ENCODE measurements around the gene PLA2G4A.

PLA2G4A gene

DNA sequence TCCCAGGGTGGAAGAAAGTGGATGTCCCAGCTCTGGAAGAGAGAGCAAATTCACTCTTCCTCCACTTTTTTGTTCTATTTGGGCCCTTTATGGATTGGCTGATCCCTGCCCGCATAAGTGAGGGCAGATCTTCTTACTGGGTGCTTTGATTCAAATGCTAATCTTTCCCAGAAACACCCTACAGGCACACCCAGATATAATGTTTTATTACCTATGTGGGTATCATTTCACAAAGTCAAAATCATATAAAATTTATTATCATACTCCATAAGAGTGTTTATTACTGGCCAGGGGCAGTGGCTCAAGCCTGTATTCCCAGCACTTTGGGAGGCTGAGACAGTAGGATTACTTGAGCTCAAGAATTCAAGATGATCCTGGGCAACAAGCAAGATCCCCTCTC, 16.9 kb upstream of the PLA2G4A start:
- no peak for DNase-seq (ENCODE audit: low read depth in 1 of 2, low spot score in 1 of 2)
- TF ChIP-seq POLR2AphosphoS5 (IDR thresholded peaks at IDR 0.05; ENCODE audit: low read depth), result no peak
- no peak for TF ChIP-seq CTCF (IDR thresholded peaks at IDR 0.05; ENCODE audit: insufficient read depth, low read length)
- TF ChIP-seq, protein P1, sequence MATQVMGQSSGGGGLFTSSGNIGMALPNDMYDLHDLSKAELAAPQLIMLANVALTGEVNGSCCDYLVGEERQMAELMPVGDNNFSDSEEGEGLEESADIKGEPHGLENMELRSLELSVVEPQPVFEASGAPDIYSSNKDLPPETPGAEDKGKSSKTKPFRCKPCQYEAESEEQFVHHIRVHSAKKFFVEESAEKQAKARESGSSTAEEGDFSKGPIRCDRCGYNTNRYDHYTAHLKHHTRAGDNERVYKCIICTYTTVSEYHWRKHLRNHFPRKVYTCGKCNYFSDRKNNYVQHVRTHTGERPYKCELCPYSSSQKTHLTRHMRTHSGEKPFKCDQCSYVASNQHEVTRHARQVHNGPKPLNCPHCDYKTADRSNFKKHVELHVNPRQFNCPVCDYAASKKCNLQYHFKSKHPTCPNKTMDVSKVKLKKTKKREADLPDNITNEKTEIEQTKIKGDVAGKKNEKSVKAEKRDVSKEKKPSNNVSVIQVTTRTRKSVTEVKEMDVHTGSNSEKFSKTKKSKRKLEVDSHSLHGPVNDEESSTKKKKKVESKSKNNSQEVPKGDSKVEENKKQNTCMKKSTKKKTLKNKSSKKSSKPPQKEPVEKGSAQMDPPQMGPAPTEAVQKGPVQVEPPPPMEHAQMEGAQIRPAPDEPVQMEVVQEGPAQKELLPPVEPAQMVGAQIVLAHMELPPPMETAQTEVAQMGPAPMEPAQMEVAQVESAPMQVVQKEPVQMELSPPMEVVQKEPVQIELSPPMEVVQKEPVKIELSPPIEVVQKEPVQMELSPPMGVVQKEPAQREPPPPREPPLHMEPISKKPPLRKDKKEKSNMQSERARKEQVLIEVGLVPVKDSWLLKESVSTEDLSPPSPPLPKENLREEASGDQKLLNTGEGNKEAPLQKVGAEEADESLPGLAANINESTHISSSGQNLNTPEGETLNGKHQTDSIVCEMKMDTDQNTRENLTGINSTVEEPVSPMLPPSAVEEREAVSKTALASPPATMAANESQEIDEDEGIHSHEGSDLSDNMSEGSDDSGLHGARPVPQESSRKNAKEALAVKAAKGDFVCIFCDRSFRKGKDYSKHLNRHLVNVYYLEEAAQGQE (IDR thresholded peaks at IDR 0.05; ENCODE audit: insufficient replicate concordance, low read depth), result no peak
- TF ChIP-seq SPI1 (IDR thresholded peaks at IDR 0.05; ENCODE audit: borderline replicate concordance, low read depth), result no peak
- TF ChIP-seq GABPA (IDR thresholded peaks at IDR 0.05; ENCODE audit: low read depth), result no peak
- no peak overlapping the region for H3K27ac ChIP-seq (replicated peaks)
- no peaks in the 10 kb centered on the region for H3K27me3 ChIP-seq (ENCODE audit: insufficient read depth, poor library complexity, severe bottlenecking)
- H3K4me3 ChIP-seq (replicated peaks; ENCODE audit: insufficient read depth, low read length), result no peak overlapping the region

GRCh38 chr1:186812570-186812969, 16.2 kb upstream of the PLA2G4A start:
- Histone ChIP-seq H3K27me3 (ENCODE audit: insufficient read depth, poor library complexity, severe bottlenecking) (no peaks in the 10 kb centered on the region), H3K27ac (replicated peaks) (no peak overlapping the region), H3K4me3 (replicated peaks; ENCODE audit: insufficient read depth, low read length) (no peak overlapping the region)
- TF ChIP-seq SPI1 (IDR thresholded peaks at IDR 0.05; ENCODE audit: borderline replicate concordance, low read depth) (no peak), POLR2AphosphoS5 (IDR thresholded peaks at IDR 0.05; ENCODE audit: low read depth) (no peak), GABPA (IDR thresholded peaks at IDR 0.05; ENCODE audit: low read depth) (no peak), CTCF (IDR thresholded peaks at IDR 0.05; ENCODE audit: insufficient read depth, low read length) (no peak)
- TF ChIP-seq, protein P1 (IDR thresholded peaks at IDR 0.05; ENCODE audit: insufficient replicate concordance, low read depth), result no peak
- DNase-seq (ENCODE audit: low read depth in 1 of 2, low spot score in 1 of 2), result no peak

- TF ChIP-seq, protein P1 (IDR thresholded peaks at IDR 0.05; ENCODE audit: insufficient replicate concordance, low read depth), result no peak
- TF ChIP-seq POLR2AphosphoS5 (IDR thresholded peaks at IDR 0.05; ENCODE audit: low read depth), result no peak
- no peak for TF ChIP-seq CTCF (IDR thresholded peaks at IDR 0.05; ENCODE audit: insufficient read depth, low read length)
- TF ChIP-seq GABPA (IDR thresholded peaks at IDR 0.05; ENCODE audit: low read depth), result no peak
- TF ChIP-seq SPI1 (IDR thresholded peaks at IDR 0.05; ENCODE audit: borderline replicate concordance, low read depth), result no peak
- Histone ChIP-seq H3K27me3 (ENCODE audit: insufficient read depth, poor library complexity, severe bottlenecking) (no peaks in the 10 kb centered on the region), H3K27ac (replicated peaks) (no peak overlapping the region), H3K4me3 (replicated peaks; ENCODE audit: insufficient read depth, low read length) (no peak overlapping the region)
- DNase-seq (ENCODE audit: low read depth in 1 of 2, low spot score in 1 of 2), result no peak
Observed at GRCh38 chr1:186813420-186813819, 15.3 kb upstream of the PLA2G4A start.
